AG04449 (cell line): Measurements from ENCODE around the gene NF2.

Source experiments
- CTCF ChIA-PET: fragments of 350-600 bp; formaldehyde crosslinking; extraction: SDS; loops from one replicate; lab custom pipeline; 2021; ENCODE audit warnings: antibody characterized with exemption; lab: Yijun Ruan, JAX
- POLR2A ChIA-PET: fragments of 400-600, 350-600 bp; formaldehyde crosslinking; extraction: SDS; loops from one replicate; lab custom pipeline; 2020; ENCODE audit warnings: antibody characterized with exemption, inconsistent platforms; lab: Yijun Ruan, JAX
- DNase-seq: peaks from one replicate; pipeline ENCODE4 v3.0.0-alpha.2; 2010; ENCODE audit warnings: low read depth, low spot score
- H3K4me3 ChIP-seq: 2 replicates; pipeline ENCODE4 v1.5.1; 2011; ENCODE audit warnings: low read depth, mild to moderate bottlenecking, control low read depth, low read length
- CTCF ChIP-seq: IDR thresholded peaks from one replicate; pipeline ENCODE4 v1.5.1; 2011; ENCODE audit warnings: mild to moderate bottlenecking, moderate library complexity, low read length, control low read depth, inconsistent platforms; ENCODE audit not compliant: insufficient read depth; ENCODE audit errors: missing control alignments

The NF2 gene

GRCh38 chr22:29637181-29637580, 33.7 kb downstream of the NF2 start:
- ChIA-PET CTCF (interaction anchor here (1.2 to 6.8 kb wide), 9 partner anchors 9 to 471 kb away, joined by 3 to 70 read pairs (median 16); no protein-coding TSS in a partner anchor), POLR2A (no interaction called here)
- TF ChIP-seq CTCF, result no peak
- no peak overlapping the region for H3K4me3 ChIP-seq
- DNase-seq, result no peak

GRCh38 chr22:29638678-29639077, 35.2 kb downstream of the NF2 start:
- no peak for TF ChIP-seq CTCF
- CTCF ChIA-PET, result interaction anchor here (1.2 to 6.8 kb wide), 7 partner anchors 9 to 452 kb away, joined by 3 to 70 read pairs (median 5); no protein-coding TSS in a partner anchor
- POLR2A ChIA-PET, result no interaction called here
- no peak for DNase-seq
- no peak overlapping the region for H3K4me3 ChIP-seq

DNA sequence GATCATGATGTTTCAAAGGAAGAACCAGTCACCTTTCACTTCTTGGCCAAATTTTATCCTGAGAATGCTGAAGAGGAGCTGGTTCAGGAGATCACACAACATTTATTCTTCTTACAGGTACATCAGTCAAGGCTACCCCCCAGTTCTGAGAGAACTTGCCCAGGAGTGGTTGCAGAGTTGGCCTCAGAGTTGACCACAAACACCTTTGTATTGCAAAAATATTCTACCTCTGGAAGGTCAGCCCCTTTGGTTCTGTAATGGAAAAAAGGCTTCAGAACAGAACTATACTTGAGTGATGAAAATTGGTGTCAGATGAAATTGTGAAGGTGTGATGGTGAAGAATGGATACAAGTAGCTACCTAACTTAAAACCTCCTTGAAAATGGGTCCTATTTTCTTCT, 35.7 kb downstream of the NF2 start:
- ChIA-PET POLR2A (no interaction called here), CTCF (interaction anchor here (1.2 to 6.8 kb wide), 6 partner anchors 9 to 452 kb away, joined by 3 to 70 read pairs (median 5); no protein-coding TSS in a partner anchor)
- DNase-seq, result no peak
- no peak for TF ChIP-seq CTCF
- no peak overlapping the region for H3K4me3 ChIP-seq

- ChIA-PET POLR2A (no interaction called here), CTCF (interaction anchor here (1.0 to 1.1 kb wide), 2 partner anchors 16 to 475 kb away, joined by 3 to 4 read pairs; no protein-coding TSS in a partner anchor)
- no peak overlapping the region for H3K4me3 ChIP-seq
- DNase-seq, result no peak
- no peak for TF ChIP-seq CTCF
Measured at GRCh38 chr22:29641042-29641699, 37.7 kb downstream of the NF2 start.

- no peak overlapping the region for H3K4me3 ChIP-seq
Measured at GRCh38 chr22:29641700-29642330, 38.4 kb downstream of the NF2 start.

More at GRCh38 chr22:29641700-29642330, 38.4 kb downstream of the NF2 start:
- TF ChIP-seq CTCF, result no peak
- DNase-seq, result no peak
- POLR2A ChIA-PET, result no interaction called here
- CTCF ChIA-PET, result interaction anchor here (1.1 kb wide), 1 partner anchor 16 kb away, joined by 4 read pairs; no protein-coding TSS in a partner anchor
